NCI-H2107 treated with DMSO at 0.1 percent for 48 hours (cell line): ENCODE data around the gene DOK7.
"Not testable (repeated sequence)": the region's sequence is repeated elsewhere in the genome, so short reads cannot be mapped to it uniquely, and the experiment has no call there.

Experiments
- DNase-seq: peaks from one replicate; lab custom pipeline; 2025; ENCODE audit not compliant: unreplicated experiment; lab: John Stamatoyannopoulos, UW

The DOK7 gene

GRCh38 chr4:3501126-3501824, 38.2 kb downstream of the DOK7 start:
- DNase-seq = no peak

GRCh38 chr4:3501825-3502425, 38.8 kb downstream of the DOK7 start:
- DNase-seq = no peak

- DNase-seq = no peak
These were observed 40.1 kb downstream of the DOK7 start for GRCh38 chr4:3502941-3503936.

- no peak for DNase-seq
These were observed 42.1 kb downstream of the DOK7 start for GRCh38 chr4:3505231-3505630.

- DNase-seq = no peak
These were observed 45.4 kb downstream of the DOK7 start for GRCh38 chr4:3508542-3508941.

GRCh38 chr4:3510481-3510880, 47.4 kb downstream of the DOK7 start:
- no peak for DNase-seq

- DNase-seq = no peak
These were observed 48.1 kb downstream of the DOK7 start for GRCh38 chr4:3511187-3511586.

GRCh38 chr4:3511601-3512000, 48.5 kb downstream of the DOK7 start:
- DNase-seq = not testable (repeated sequence)

- no peak for DNase-seq
These were observed 49.2 kb downstream of the DOK7 start for GRCh38 chr4:3512279-3512678.

GRCh38 chr4:3512719-3513118, 49.6 kb downstream of the DOK7 start:
- DNase-seq = no peak

GRCh38 chr4:3513807-3514206, 50.7 kb downstream of the DOK7 start:
- no peak for DNase-seq

GRCh38 chr4:3514221-3514780, 51.2 kb downstream of the DOK7 start:
- no peak for DNase-seq

- no peak for DNase-seq
These were observed 51.8 kb downstream of the DOK7 start for GRCh38 chr4:3514806-3515501.

GRCh38 chr4:3515646-3516045, 52.5 kb downstream of the DOK7 start:
- no peak for DNase-seq

GRCh38 chr4:3516061-3516835, 53.1 kb downstream of the DOK7 start:
- no peak for DNase-seq

GRCh38 chr4:3516836-3517730, 54.0 kb downstream of the DOK7 start:
- no peak for DNase-seq

GRCh38 chr4:3517731-3518510, 54.8 kb downstream of the DOK7 start:
- no peak for DNase-seq

GRCh38 chr4:3518511-3518880, 55.4 kb downstream of the DOK7 start:
- DNase-seq = no peak
